MM.1S (cell line): Measurements from ENCODE around the gene ATP6AP1.

Experiments
- EZH2 ChIP-seq: fragments of 300-600 bp; sonication (generic); optimal IDR thresholded peaks from 2 replicates; pipeline ENCODE3; 2017; ENCODE audit warnings: low read depth, mild to moderate bottlenecking, antibody characterized with exemption, low read length, mixed read lengths
- EZH2phosphoT487 ChIP-seq: fragments of 300-600 bp; sonication (generic); IDR thresholded peaks from 2 replicates; pipeline ENCODE4 v1.6.1; 2018; ENCODE audit warnings: antibody characterized with exemption, low read length
- TF ChIP-seq, protein P1 (sequence below): fragments of 300-600 bp; sonication (generic); IDR thresholded peaks from 2 replicates; pipeline ENCODE4 v1.5.1; 2016; ENCODE audit warnings: antibody characterized with exemption, low read length, mixed read lengths

DNA sequence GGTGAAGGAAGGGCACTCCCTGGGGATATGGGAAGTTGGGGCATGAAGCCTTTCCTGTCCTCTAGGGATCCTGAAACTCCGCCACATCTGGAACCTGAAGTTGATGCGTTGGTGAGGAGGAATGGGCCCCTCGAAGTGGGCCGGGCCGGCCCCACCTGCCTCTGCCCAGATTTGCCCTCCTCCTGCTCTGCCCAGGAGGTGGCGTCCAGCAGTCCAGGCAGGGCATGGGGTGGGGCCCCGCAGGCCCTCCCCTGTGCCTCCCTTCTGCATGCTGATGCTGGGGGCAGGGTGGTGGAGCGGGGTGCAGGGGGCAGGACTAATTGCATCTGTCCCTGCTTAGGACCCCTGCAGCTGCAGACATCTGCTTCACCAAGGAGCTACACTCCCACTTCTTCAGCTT is 15.3 kb upstream of the ATP6AP1 start:
- TF ChIP-seq, protein P1, sequence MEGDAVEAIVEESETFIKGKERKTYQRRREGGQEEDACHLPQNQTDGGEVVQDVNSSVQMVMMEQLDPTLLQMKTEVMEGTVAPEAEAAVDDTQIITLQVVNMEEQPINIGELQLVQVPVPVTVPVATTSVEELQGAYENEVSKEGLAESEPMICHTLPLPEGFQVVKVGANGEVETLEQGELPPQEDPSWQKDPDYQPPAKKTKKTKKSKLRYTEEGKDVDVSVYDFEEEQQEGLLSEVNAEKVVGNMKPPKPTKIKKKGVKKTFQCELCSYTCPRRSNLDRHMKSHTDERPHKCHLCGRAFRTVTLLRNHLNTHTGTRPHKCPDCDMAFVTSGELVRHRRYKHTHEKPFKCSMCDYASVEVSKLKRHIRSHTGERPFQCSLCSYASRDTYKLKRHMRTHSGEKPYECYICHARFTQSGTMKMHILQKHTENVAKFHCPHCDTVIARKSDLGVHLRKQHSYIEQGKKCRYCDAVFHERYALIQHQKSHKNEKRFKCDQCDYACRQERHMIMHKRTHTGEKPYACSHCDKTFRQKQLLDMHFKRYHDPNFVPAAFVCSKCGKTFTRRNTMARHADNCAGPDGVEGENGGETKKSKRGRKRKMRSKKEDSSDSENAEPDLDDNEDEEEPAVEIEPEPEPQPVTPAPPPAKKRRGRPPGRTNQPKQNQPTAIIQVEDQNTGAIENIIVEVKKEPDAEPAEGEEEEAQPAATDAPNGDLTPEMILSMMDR, result no peak
- TF ChIP-seq EZH2 (no peak), EZH2phosphoT487 (no peak)
